Heart left ventricle (tissue), 16 donors: ENCODE data around the gene VAMP5. TPM values are rescaled to one million over a fixed set of nuclear protein-coding genes. Genes with fewer than 3 reads are reported as not detected.
"Not testable (repeated sequence)": the region's sequence is repeated elsewhere in the genome, so short reads cannot be mapped to it uniquely, and the experiment has no call there.

Experiments
- ATAC-seq, 4 donors: fragments of 200-7000 bp; cut with Tn5 transposase; one replicate each; pipeline ENCODE4 v1.9.1; 2020 to 2022; ENCODE audit warnings: moderate library complexity in 4 of 4, mild to moderate bottlenecking in 3 of 4, moderate number of reproducible peaks in 1 of 4
- DNase-seq, 5 donors: peaks; one replicate each; pipeline ENCODE4 v3.0.0-alpha.2; 2020
- H3K27ac ChIP-seq, 12 donors: fragments of 200-600 bp; sonication (generic) in 4 of 12; one replicate each; pipeline versions ENCODE4 v1.5.0 to v1.8.0; 2016 to 2022; ENCODE audit warnings: mild to moderate bottlenecking in 2 of 12
- H3K27me3 ChIP-seq, 9 donors: fragments of 200-600 bp; sonication (generic) in 2 of 9; one replicate each; pipeline versions ENCODE4 v1.5.1 to v1.8.0; 2016 to 2022; ENCODE audit warnings: mild to moderate bottlenecking in 3 of 9
- H3K36me3 ChIP-seq, 9 donors: fragments of 200-600 bp; sonication (generic) in 2 of 9; one replicate each; pipeline versions ENCODE4 v1.5.0 to v1.8.0; 2018 to 2022; ENCODE audit warnings: mild to moderate bottlenecking in 2 of 9
- H3K4me1 ChIP-seq, 12 donors: fragments of 200-600 bp; sonication (generic) in 4 of 12; one replicate each; pipeline versions ENCODE4 v1.5.0 to v1.8.0; 2016 to 2022; ENCODE audit warnings: mild to moderate bottlenecking in 3 of 12
- H3K4me3 ChIP-seq, 12 donors: fragments of 200-600 bp; sonication (generic) in 4 of 12; one replicate each; pipeline versions ENCODE4 v1.5.0 to v1.8.0; 2017 to 2022; ENCODE audit warnings: mild to moderate bottlenecking in 9 of 12, moderate library complexity in 4 of 12
- H3K9me3 ChIP-seq, 12 donors: fragments of 200-600 bp; sonication (generic) in 4 of 12; one replicate each; pipeline versions ENCODE4 v1.5.0 to v1.8.0; 2016 to 2022; ENCODE audit warnings: mild to moderate bottlenecking in 1 of 12
- POLR2A ChIP-seq, 2 donors: fragments of 450-650 bp; IDR thresholded peaks; one replicate each; pipeline ENCODE4 v1.6.1; 2017; ENCODE audit warnings: antibody characterized with exemption in 2 of 2, mild to moderate bottlenecking in 2 of 2, moderate library complexity in 2 of 2
- WGBS, 4 donors: extraction: QIAGEN DNeasy Blood & Tissue Kit in 2 of 4; methylation state at CpG; one replicate each; pipeline versions ENCODE4 v1.1.5 to v1.1.7; 2013 to 2018; 5-methylcytosine and 5-hydroxymethylcytosine counted together
- intact Hi-C, 10 donors: fragments of 100-400 bp; cut with DNase I; formaldehyde crosslinking; loops; one replicate each; pipeline versions ENCODE4 v1.11.1 to v1.14.2; 2022
- polyA plus RNA-seq, 2 donors: library from polyadenylated mRNA; stranded (reverse); fragments of 200-250 nt; gene quantifications; one replicate each; pipeline ENCODE4 v1.2.3, GENCODE V29; 2013
- total RNA-seq, 9 donors: library from RNA; depleted of rRNA in 2 of 9; stranded (reverse); fragments of >200 nt in 2 of 9; fragmentation: NEBNext Ultra II Directional in 3 of 9; extraction: Animal tissue kit (Norgen Biotek cat#: 25700) in 3 of 9; gene quantifications; one replicate each; pipeline versions ENCODE4 v1.1.0 to v1.2.4, GENCODE V29; 2016 to 2023
- TF ChIP-seq, protein P1 (sequence below), 12 donors: fragments of 200-600 bp; sonication (generic) in 4 of 12; IDR thresholded peaks; one replicate each; pipeline versions ENCODE4 v1.5.0 to v1.8.0; 2018 to 2022; ENCODE audit warnings: antibody characterized with exemption in 12 of 12, mild to moderate bottlenecking in 5 of 12
- donor health status: ischemic (EF 13 %, LVEDD 7.1; RV severe dilation, severe dysfunction).
- donor health status: healthy with polysubstance abuse.
- donor health status: DM: no; HTN: yes; CAD: no.
- donor health status: DM: no; HTN: no; CAD: no.
- donor health status: ischemic (EF 25% LVEDD 6.9; RV normal size, moderate dysfunction).
- donor health status: ischemic (EF 25% LVEDD 5.7; RV mildly dilated, moderate dysfunction).
- donor health status: healthy.
- donor health status: DM: yes; HTN: yes; CAD: no.
- donor health status: ischemic (EF 35%, LVEDD 5.7; RV mildly dilated, moderate dysfunction).
- donor health status: nonischemic (EF 11% LVEDD 7.7; RV severe dilation, severe dysfunction).
- donor health status: DM: yes; HTN: yes; CAD: no.
- donor health status: PGD.
- donor health status: ischemic (EF 29% LVEDD 5.4; RV normal size, mild dysfunction).
- donor health status: nonischemic (EF 23%, LVEDD 6.1; RV moderate dilation, normal function).

Gene VAMP5
- total and polyA plus RNA-seq, 11 donors, result 21.0 to 186 (median 45.2) TPM

DNA sequence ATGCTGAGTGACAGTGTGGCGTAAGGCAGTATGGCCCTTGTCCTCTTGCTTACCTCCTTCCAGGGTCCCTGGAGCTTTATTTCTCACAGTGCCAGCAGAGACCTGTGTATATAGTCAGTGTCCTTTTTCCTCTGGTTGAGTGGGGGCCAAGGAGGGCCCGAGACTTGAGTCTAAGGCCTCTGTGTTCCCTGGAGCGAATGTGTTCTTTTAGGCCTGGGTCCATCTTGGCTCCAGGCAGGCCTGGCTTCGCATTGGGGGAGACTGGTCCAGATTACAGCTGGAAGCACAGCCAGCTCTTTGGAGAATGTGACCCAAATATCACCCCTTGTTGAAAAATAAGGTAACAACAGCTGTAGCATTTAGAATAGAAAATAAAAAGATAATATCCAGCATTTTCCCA, 5.0 kb downstream of the VAMP5 start:
- H3K4me1 ChIP-seq, result peaks cover 10 to 86% (median 76%) of the 10 kb centered on the region in 12 donors
- TF ChIP-seq, protein P1, sequence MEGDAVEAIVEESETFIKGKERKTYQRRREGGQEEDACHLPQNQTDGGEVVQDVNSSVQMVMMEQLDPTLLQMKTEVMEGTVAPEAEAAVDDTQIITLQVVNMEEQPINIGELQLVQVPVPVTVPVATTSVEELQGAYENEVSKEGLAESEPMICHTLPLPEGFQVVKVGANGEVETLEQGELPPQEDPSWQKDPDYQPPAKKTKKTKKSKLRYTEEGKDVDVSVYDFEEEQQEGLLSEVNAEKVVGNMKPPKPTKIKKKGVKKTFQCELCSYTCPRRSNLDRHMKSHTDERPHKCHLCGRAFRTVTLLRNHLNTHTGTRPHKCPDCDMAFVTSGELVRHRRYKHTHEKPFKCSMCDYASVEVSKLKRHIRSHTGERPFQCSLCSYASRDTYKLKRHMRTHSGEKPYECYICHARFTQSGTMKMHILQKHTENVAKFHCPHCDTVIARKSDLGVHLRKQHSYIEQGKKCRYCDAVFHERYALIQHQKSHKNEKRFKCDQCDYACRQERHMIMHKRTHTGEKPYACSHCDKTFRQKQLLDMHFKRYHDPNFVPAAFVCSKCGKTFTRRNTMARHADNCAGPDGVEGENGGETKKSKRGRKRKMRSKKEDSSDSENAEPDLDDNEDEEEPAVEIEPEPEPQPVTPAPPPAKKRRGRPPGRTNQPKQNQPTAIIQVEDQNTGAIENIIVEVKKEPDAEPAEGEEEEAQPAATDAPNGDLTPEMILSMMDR (IDR thresholded peaks at IDR 0.05), result no peak
- TF ChIP-seq POLR2A (IDR thresholded peaks at IDR 0.05), result no peak
- 77 to 88% (median 85%) methylated on average over 4 of the region's 4 CpGs for WGBS, 4 donors
- H3K4me3 ChIP-seq, result no peak overlapping the region
- H3K27ac ChIP-seq, result peak overlapping the region; percentile 56 to 97 (median 88)
- peaks cover 0 to 12% (median 0%) of the 10 kb centered on the region in 9 donors for H3K36me3 ChIP-seq
- H3K9me3 ChIP-seq, result no peaks in the 10 kb centered on the region
- no peak for ATAC-seq
- intact Hi-C loops, result no loop called here
- peak in 1 of 5 donors; percentile 52 for DNase-seq
- no peaks in the 10 kb centered on the region for H3K27me3 ChIP-seq

DNA sequence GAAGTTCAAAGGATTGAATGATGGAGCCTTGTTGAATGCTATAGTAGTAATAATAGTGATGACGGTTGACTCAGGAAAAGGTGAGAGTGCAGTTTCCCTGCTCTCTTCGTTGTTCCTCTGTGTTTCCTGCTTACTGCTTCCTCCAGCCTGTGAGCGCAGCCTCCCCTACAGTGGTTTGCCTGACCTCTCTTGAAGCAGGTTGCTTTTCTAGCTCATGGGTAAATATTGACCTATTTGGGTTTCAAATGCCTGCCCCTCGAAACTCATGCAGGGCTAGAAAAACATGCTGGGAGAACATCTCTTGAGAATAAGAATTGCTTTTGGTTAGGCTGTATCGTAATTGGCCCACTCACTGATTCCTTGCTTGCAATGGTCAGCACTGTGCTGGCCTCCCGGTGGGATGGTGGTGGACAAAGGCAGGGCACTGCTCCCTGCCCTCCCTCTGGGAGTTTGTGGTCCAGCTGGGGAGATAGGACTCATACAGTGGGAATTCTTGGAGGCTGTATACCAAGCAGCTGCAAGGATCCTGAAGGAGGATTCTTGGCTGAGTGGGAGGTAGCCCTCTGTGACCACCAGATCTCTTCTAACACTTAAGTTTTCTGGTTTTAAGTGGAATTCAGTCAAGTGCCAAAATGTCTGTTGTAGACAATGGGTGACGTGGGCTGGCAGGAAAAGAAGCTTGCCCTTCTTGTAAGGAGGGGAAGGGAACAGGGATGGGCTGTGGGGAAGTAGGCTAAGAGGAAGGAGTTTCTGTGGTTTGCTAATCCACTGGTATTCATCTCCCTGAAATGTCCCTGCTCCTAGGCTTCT, 6.0 kb downstream of the VAMP5 start:
- intact Hi-C loops, result no loop called here
- TF ChIP-seq, protein P1 (IDR thresholded peaks at IDR 0.05), result no peak
- no peak for TF ChIP-seq POLR2A (IDR thresholded peaks at IDR 0.05)
- Histone ChIP-seq H3K27me3 (no peaks in the 10 kb centered on the region), H3K27ac (peak overlapping the region; percentile 56 to 97 (median 88)), H3K9me3 (no peaks in the 10 kb centered on the region), H3K36me3 (peaks cover 0 to 12% (median 0%) of the 10 kb centered on the region in 9 donors), H3K4me3 (peak overlapping the region in 4 of 12 donors; percentile 5 to 29 (median 18)), H3K4me1 (peaks cover 10 to 90% (median 76%) of the 10 kb centered on the region in 12 donors)
- ATAC-seq (peak in 3 of 4 donors; percentile 41 to 52 (median 50)), DNase-seq (peak in 4 of 5 donors; percentile 66 to 78 (median 70))
- 34 to 52% (median 39%) methylated on average over 6 to 7 of the region's 7 CpGs for WGBS, 4 donors

DNA sequence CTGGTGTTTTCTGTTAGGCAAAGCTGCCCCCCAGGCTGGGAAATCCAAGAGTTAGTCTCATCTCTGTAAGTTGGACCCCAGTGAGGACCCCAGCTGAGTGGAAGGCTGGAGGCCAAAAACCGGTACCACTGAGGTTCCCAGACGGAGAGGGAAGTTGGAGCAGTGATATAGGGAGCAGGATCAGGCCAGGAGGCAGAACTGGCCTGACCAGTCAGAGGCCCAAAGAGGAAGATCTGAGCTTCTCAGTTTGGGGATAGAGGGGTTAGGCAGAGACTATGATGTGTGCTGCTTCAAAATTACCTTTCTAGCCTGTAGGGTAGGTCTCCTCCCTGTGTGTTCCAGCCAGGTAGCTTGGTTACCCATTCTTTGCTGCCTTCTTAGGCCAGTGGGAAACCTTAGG, 6.7 kb downstream of the VAMP5 start:
- 55 to 84% (median 70%) methylated on average over 2 of the region's 2 CpGs for WGBS, 4 donors
- Histone ChIP-seq H3K4me1 (peaks cover 9 to 83% (median 70%) of the 10 kb centered on the region in 12 donors), H3K9me3 (no peaks in the 10 kb centered on the region), H3K36me3 (peaks cover 0 to 12% (median 0%) of the 10 kb centered on the region in 9 donors), H3K27me3 (no peaks in the 10 kb centered on the region), H3K27ac (peak overlapping the region; percentile 56 to 97 (median 88)), H3K4me3 (peak overlapping the region in 2 of 12 donors; percentile 23 to 29)
- ATAC-seq (no peak), DNase-seq (no peak)
- TF ChIP-seq, protein P1 (IDR thresholded peaks at IDR 0.05), result no peak
- TF ChIP-seq POLR2A (IDR thresholded peaks at IDR 0.05), result no peak
- intact Hi-C loops, result no loop called here

DNA sequence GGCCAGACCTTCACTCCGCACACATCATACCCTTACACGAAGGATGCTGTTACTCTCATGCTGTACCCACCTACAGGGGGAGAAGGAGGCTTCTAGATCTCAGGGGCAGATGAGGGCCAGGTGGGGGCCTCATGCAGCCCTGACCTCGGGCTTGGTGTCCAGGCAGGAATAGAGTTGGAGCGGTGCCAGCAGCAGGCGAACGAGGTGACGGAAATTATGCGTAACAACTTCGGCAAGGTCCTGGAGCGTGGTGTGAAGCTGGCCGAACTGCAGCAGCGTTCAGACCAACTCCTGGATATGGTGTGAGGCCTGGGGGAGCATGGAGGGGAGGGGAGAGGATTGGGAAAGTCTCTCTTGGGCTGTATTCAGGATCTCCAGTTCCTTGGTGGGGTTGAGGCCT, 7.3 kb downstream of the VAMP5 start:
- DNase-seq (peak in 1 of 5 donors; percentile 50), ATAC-seq (no peak)
- peak overlapping the region; percentile 56 to 97 (median 88) for H3K27ac ChIP-seq
- peaks cover 3 to 82% (median 70%) of the 10 kb centered on the region in 12 donors for H3K4me1 ChIP-seq
- 56 to 74% (median 60%) methylated on average over 11 to 12 of the region's 12 CpGs for WGBS, 4 donors
- H3K27me3 ChIP-seq, result no peaks in the 10 kb centered on the region
- peaks cover 0 to 12% (median under 1%) of the 10 kb centered on the region in 9 donors for H3K36me3 ChIP-seq
- intact Hi-C loops, result no loop called here
- no peak overlapping the region for H3K4me3 ChIP-seq
- no peak for TF ChIP-seq POLR2A (IDR thresholded peaks at IDR 0.05)
- TF ChIP-seq, protein P1 (IDR thresholded peaks at IDR 0.05), result no peak
- H3K9me3 ChIP-seq, result no peaks in the 10 kb centered on the region

DNA sequence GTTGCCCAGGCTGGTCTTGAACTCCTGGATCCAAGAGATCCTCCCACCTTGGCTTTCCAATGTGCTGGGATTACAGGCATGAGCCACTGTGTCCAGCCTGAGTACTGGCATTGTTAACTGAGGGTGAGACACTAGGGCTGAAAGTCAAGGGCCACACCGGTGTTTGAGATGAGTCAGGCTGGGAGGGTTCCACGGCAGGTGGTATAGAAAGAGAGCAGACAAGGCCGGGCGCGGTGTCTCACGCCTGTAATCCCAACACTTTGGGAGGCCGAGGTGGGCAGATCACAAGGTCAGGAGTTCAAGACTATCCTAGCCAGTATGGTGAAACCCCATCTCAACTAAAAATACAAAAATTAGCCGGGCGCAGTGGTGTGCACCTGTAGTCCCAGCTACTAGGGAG, 8.1 kb downstream of the VAMP5 start:
- H3K27me3 ChIP-seq, H3K9me3 ChIP-seq, intact Hi-C loops, ATAC-seq, DNase-seq, H3K4me3 ChIP-seq: not testable (repeated sequence)
- peak overlapping the region in 9 of 12 donors; percentile 54 to 97 (median 90) for H3K27ac ChIP-seq
- H3K4me1 ChIP-seq, result peaks cover 3 to 82% (median 70%) of the 10 kb centered on the region in 12 donors
- WGBS, 4 donors, result 90 to 97% (median 93%) methylated on average over 9 of the region's 9 CpGs
- peaks cover 0 to 20% (median 8%) of the 10 kb centered on the region in 9 donors for H3K36me3 ChIP-seq
